ENCODE measurements around the gene WDR5.
"Not testable (repeated sequence)": the region's sequence is repeated elsewhere in the genome, so short reads cannot be mapped to it uniquely, and the experiment has no call there.

WDR5 gene

DNA sequence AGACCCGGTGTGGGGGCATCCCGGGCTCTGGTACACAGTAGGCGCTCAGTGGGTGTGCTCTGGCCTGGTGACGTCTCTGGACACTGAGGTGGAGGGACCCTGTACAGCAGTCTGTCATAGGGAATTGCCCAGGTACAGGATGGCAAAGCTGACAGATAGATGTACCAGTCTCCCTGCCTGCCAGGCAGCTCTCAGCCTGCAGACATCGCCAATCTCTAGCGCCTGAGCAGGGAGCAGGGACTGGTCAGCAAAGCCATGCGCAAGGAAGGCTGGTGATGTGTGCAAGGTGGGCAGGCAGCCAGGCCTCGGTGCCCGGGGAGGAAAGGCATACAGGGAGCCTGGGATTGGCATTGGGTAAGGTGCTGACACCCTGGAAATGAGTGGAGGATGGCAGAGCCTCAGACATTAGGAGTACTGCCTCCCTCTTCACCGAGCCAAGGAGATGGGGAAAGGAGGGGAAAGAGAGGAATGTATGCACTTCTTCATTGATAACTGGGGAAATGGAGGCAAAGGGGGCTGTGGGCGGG, 34.2 kb upstream of the WDR5 start:
- CTCF ChIA-PET, result no interaction called here
- POLR2A ChIA-PET, result no interaction called here

GRCh38 chr9:134103391-134103998, 32.4 kb upstream of the WDR5 start:
- ChIA-PET POLR2A (no interaction called here), CTCF (no interaction called here)
- no peak for DNase-seq (ENCODE audit: low read depth, low spot score)

More for the DNA sequence above, 34.2 kb upstream of the WDR5 start:
- DNase-seq (ENCODE audit: low read depth, low spot score), result no peak
- TF ChIP-seq, protein P1, sequence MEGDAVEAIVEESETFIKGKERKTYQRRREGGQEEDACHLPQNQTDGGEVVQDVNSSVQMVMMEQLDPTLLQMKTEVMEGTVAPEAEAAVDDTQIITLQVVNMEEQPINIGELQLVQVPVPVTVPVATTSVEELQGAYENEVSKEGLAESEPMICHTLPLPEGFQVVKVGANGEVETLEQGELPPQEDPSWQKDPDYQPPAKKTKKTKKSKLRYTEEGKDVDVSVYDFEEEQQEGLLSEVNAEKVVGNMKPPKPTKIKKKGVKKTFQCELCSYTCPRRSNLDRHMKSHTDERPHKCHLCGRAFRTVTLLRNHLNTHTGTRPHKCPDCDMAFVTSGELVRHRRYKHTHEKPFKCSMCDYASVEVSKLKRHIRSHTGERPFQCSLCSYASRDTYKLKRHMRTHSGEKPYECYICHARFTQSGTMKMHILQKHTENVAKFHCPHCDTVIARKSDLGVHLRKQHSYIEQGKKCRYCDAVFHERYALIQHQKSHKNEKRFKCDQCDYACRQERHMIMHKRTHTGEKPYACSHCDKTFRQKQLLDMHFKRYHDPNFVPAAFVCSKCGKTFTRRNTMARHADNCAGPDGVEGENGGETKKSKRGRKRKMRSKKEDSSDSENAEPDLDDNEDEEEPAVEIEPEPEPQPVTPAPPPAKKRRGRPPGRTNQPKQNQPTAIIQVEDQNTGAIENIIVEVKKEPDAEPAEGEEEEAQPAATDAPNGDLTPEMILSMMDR (IDR thresholded peaks at IDR 0.05; ENCODE audit: insufficient read depth, low read length, missing control alignments), result no peak
- no peak overlapping the region for H3K4me3 ChIP-seq (ENCODE audit: low read depth, low read length)

GRCh38 chr9:134111064-134111463, 24.8 kb upstream of the WDR5 start:
- ChIA-PET CTCF (no interaction called here), POLR2A (interaction anchor here (0.6 kb wide), 1 partner anchor 56 kb away, joined by 3 read pairs; no protein-coding TSS in a partner anchor)
- TF ChIP-seq, protein P1 (IDR thresholded peaks at IDR 0.05; ENCODE audit: insufficient read depth, low read length, missing control alignments), result no peak
- H3K4me3 ChIP-seq (ENCODE audit: low read depth, low read length), result no peak overlapping the region
- DNase-seq (ENCODE audit: low read depth, low spot score), result no peak

More at GRCh38 chr9:134103391-134103998, 32.4 kb upstream of the WDR5 start:
- no peak overlapping the region for H3K4me3 ChIP-seq (ENCODE audit: low read depth, low read length)
- TF ChIP-seq, protein P1 (IDR thresholded peaks at IDR 0.05; ENCODE audit: insufficient read depth, low read length, missing control alignments), result no peak

GRCh38 chr9:134112561-134112960, 23.3 kb upstream of the WDR5 start:
- ChIA-PET POLR2A (no interaction called here), CTCF (interaction anchor here (0.6 to 1.3 kb wide), 2 partner anchors 14 to 15 kb away, joined by 3 to 5 read pairs; no protein-coding TSS in a partner anchor)
- no peak for DNase-seq (ENCODE audit: low read depth, low spot score)
- TF ChIP-seq, protein P1 (IDR thresholded peaks at IDR 0.05; ENCODE audit: insufficient read depth, low read length, missing control alignments), result no peak
- no peak overlapping the region for H3K4me3 ChIP-seq (ENCODE audit: low read depth, low read length)

GRCh38 chr9:134118972-134119371, 16.9 kb upstream of the WDR5 start:
- DNase-seq (ENCODE audit: low read depth, low spot score); H3K4me3 ChIP-seq (ENCODE audit: low read depth, low read length); CTCF ChIA-PET; POLR2A ChIA-PET: not testable (repeated sequence)

- TF ChIP-seq, protein P1 (IDR thresholded peaks at IDR 0.05; ENCODE audit: insufficient read depth, low read length, missing control alignments), result no peak
These were observed 12.1 kb upstream of the WDR5 start for GRCh38 chr9:134123764-134124128.

More at GRCh38 chr9:134123764-134124128, 12.1 kb upstream of the WDR5 start:
- POLR2A ChIA-PET, result no interaction called here
- H3K4me3 ChIP-seq (ENCODE audit: low read depth, low read length), result no peak overlapping the region
- CTCF ChIA-PET, result no interaction called here
- DNase-seq (ENCODE audit: low read depth, low spot score), result no peak
